Raji (cell line): ENCODE data around the gene SMIM8.

Experiments used
- POLR2A ChIP-seq: IDR thresholded peaks from 2 replicates; pipeline ENCODE4 v1.6.1; 2011; ENCODE audit warnings: low read depth, low read length, control low read depth; ENCODE audit not compliant: insufficient read depth

The SMIM8 gene

GRCh38 chr6:87319271-87319987 is 3.0 kb upstream of the SMIM8 start:
- TF ChIP-seq POLR2A = no peak

GRCh38 chr6:87330961-87331360 is 8.6 kb downstream of the SMIM8 start:
- TF ChIP-seq POLR2A = no peak

- no peak for TF ChIP-seq POLR2A
These were observed 10.6 kb downstream of the SMIM8 start for GRCh38 chr6:87333033-87333432.

- TF ChIP-seq POLR2A = no peak
These were observed 11.3 kb downstream of the SMIM8 start for GRCh38 chr6:87333591-87334181.

GRCh38 chr6:87334683-87335082 is 12.3 kb downstream of the SMIM8 start:
- TF ChIP-seq POLR2A = no peak

DNA sequence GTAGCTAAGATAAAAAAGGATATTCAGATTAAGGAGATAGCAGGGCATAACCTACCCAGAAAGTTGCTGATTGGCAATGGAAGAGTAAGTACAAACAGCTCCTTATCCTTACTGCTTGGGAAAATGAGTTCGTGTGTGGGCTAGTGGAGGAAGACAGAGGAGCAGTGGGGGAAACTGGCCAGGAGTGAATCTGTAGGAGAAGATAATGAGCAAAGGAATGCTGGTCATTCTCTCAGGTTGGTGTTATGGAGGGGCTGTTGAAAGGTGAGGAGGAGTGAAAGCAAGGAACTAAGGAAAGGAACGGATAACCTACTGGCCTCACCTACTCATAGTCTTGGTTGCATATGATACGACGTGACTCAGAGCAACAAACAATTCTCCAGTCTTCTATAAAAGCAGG is 14.0 kb downstream of the SMIM8 start:
- TF ChIP-seq POLR2A = no peak

DNA sequence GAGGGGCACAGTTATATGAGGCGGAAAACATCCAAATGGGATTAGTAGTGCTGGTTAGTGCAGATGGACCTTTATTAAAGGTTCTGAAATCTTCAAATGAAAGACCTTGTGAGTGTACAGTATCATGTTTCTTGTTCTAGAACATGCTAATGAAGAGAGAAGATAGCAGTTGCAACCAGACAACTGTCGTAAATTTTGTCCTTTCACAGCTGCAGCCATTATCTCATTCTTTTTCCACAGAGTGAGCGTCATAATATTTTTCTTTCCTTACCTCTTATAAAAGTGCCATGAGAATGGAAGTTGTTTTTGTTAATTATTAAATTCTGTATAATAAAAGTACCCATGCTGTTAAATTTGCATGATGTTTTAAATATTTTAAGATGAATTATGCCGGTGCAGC is 17.8 kb downstream of the SMIM8 start:
- TF ChIP-seq POLR2A = no peak

DNA sequence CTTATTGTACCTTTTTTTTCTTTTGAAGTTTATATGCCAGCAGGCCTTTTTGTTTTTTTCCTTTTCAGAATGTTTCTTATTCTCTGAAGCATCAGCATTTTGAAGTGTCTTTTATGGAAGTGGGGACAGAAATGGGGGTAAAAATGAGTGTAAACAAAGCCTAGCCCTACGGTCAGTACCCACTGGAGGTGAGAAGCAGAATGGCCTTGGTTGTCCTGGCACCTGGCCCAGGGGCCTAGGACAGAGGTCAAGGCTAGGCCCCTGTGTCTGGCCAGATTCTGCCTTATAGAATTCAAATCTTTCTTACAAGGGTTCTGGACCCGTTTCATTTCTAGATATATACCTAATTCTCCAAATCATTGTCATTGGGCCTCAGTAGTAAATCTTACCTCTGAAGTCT is 18.8 kb downstream of the SMIM8 start:
- TF ChIP-seq POLR2A = no peak

GRCh38 chr6:87341899-87342298 is 19.5 kb downstream of the SMIM8 start:
- no peak for TF ChIP-seq POLR2A

DNA sequence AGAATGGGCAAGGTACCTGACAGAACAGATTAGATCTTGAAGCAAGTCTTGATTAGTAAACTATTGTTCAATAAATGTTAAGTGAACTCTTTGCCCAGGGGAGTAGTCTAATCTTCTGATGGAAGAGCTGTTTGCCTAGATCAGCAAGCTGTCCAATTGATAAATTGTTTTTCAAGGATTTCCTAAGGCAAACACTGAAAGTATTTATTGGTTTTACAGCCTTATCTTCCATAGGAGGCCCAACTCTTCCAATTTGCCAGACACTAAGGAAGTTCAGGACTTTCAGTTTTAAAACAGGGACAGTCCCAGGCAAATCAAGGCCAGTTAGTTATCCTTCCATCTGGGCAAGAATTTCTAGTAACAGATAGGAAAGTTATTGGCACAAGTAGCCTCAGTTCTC is 20.4 kb downstream of the SMIM8 start:
- no peak for TF ChIP-seq POLR2A

DNA sequence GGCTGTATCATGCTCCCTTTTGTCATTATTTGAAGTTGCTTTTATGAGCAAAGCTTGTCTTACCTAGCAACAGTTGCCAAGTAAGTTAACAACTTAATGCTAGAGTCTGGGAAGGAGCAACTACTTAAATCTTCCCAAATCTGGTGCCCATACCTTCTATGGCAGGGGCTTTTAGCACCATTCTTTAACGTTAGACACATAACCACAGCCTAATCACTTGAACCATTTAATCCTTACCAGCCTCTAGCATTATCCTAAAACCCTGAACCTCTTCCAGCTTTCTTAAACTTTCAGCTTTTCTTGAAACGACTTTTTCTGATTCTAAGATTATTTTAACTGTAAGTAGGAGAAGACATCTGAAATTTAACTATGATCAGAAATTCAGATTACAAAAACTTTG is 22.3 kb downstream of the SMIM8 start, which contains the start of gene C6orf163:
C6orf163 (plus strand) TSS at position 83 of the 400 bp plus-strand sequence; CDS start at position 370, 287 bp downstream.
- TF ChIP-seq POLR2A = no peak

- no peak for TF ChIP-seq POLR2A
These were observed 24.3 kb downstream of the SMIM8 start for GRCh38 chr6:87346700-87347099.

DNA sequence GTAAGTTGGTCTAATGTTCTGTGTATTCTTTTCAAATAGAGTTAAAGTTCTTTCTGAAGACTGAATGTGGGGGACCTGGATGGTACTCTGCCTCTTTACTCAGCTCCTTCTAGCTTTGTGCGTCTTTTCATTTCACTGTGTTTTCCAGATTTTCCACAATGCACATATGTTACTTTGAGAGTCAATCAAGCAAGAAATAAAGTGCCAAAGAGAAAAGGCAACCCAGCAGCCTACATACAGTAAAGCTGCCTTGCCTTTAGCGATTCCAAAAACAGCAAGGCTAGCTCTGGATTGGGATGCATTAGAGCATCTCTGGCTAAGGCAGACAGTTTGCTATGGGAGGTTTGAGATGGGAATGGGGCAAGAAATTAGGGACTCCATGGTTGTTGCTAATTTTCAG is 27.5 kb downstream of the SMIM8 start:
- no peak for TF ChIP-seq POLR2A

GRCh38 chr6:87350516-87350915 is 28.1 kb downstream of the SMIM8 start:
- no peak for TF ChIP-seq POLR2A

- TF ChIP-seq POLR2A = no peak
These were observed 29.2 kb downstream of the SMIM8 start for GRCh38 chr6:87351583-87351982.

DNA sequence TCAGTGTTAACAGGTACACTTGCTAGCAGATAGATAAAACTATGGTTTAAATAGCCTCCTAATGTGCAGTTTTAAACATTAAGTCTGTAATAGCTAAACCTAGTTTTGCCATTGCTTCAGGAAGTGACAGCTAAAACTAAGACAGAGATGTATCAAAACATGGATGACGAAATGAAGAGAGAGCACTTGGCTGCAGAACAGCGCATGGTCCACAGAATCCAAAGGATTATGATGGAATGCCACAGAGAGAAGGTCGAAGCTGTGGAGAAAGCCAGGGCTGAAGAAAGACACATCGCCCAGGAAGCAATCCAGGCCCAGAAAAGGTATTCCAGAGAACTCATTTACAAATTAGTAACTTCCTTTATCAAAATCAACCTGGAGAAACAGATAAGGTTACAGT is 33.8 kb downstream of the SMIM8 start:
- TF ChIP-seq POLR2A = no peak
